Trophoblast cell (in vitro differentiated cells and primary cell): ENCODE measurements around the gene VPS4B.
"Not testable (repeated sequence)": the region's sequence is repeated elsewhere in the genome, so short reads cannot be mapped to it uniquely, and the experiment has no call there.

Experiments
- DNase-seq, 2 donors: peaks; one replicate each; pipeline ENCODE4 v3.0.0-alpha.2; 2016
- H2AFZ ChIP-seq: 2 replicates; pipeline ENCODE4 v1.6.1; 2013; ENCODE audit warnings: low read length, moderate library complexity, mild to moderate bottlenecking; ENCODE audit not compliant: insufficient read depth, poor library complexity
- H2AK5ac ChIP-seq: 2 replicates; pipeline ENCODE4 v1.6.1; 2013; ENCODE audit warnings: mild to moderate bottlenecking, low read length
- H2BK120ac ChIP-seq: 2 replicates; pipeline ENCODE4 v1.6.1; 2013; ENCODE audit warnings: low read length, mild to moderate bottlenecking, moderate library complexity; ENCODE audit not compliant: insufficient read depth, poor library complexity
- H2BK12ac ChIP-seq: 2 replicates; pipeline ENCODE4 v1.6.1; 2013; ENCODE audit warnings: mild to moderate bottlenecking, low read length, moderate library complexity
- H2BK5ac ChIP-seq: 2 replicates; pipeline ENCODE4 v1.6.1; 2013; ENCODE audit warnings: low read length, low read depth, moderate library complexity, mild to moderate bottlenecking; ENCODE audit not compliant: poor library complexity
- H3K14ac ChIP-seq: 2 replicates; pipeline ENCODE4 v1.6.1; 2013; ENCODE audit warnings: mild to moderate bottlenecking, low read length
- H3K18ac ChIP-seq: 2 replicates; pipeline ENCODE4 v1.6.1; 2013; ENCODE audit warnings: mild to moderate bottlenecking, low read length
- H3K23ac ChIP-seq: 2 replicates; pipeline ENCODE4 v1.6.1; 2013; ENCODE audit warnings: low read length
- H3K27ac ChIP-seq: 2 replicates; pipeline ENCODE4 v1.5.1; 2013; ENCODE audit warnings: low read depth, mild to moderate bottlenecking, inconsistent platforms, low read length, moderate library complexity
- H3K27me3 ChIP-seq: 2 replicates; pipeline ENCODE4 v1.6.1; 2013; ENCODE audit warnings: inconsistent platforms, mild to moderate bottlenecking, low read length, moderate library complexity; ENCODE audit not compliant: insufficient read depth
- H3K36me3 ChIP-seq, 2 experiments: 1 replicate in 1 of 2; 2 replicates in 1 of 2; pipeline ENCODE4 v1.6.1; 2013; ENCODE audit warnings: low read length in 2 of 2, mild to moderate bottlenecking in 2 of 2, moderate library complexity in 1 of 2; ENCODE audit not compliant: insufficient read depth in 2 of 2, control insufficient read depth in 1 of 2
- H3K4ac ChIP-seq: 2 replicates; pipeline ENCODE4 v1.6.1; 2013; ENCODE audit warnings: low read depth, mild to moderate bottlenecking, low read length, moderate library complexity
- H3K4me1 ChIP-seq, 2 experiments: 1 replicate in 1 of 2; 2 replicates in 1 of 2; pipeline ENCODE4 v1.6.1; 2013; ENCODE audit warnings: low read length in 2 of 2, mild to moderate bottlenecking in 2 of 2, moderate library complexity in 1 of 2; ENCODE audit not compliant: insufficient read depth in 2 of 2, control insufficient read depth in 1 of 2
- H3K4me2 ChIP-seq: 2 replicates; pipeline ENCODE4 v1.6.1; 2013; ENCODE audit warnings: inconsistent platforms, mild to moderate bottlenecking, low read length, moderate library complexity
- H3K4me3 ChIP-seq: 2 replicates; pipeline ENCODE4 v1.5.1; 2013; ENCODE audit warnings: mild to moderate bottlenecking, low read depth, low read length, inconsistent platforms
- H3K79me1 ChIP-seq: one replicate; pipeline ENCODE4 v1.6.1; 2013; ENCODE audit warnings: low read length
- H3K79me2 ChIP-seq: 2 replicates; pipeline ENCODE4 v1.6.1; 2013; ENCODE audit warnings: low read length, mild to moderate bottlenecking; ENCODE audit not compliant: control insufficient read depth, insufficient read depth, poor library complexity
- H3K9ac ChIP-seq: 2 replicates; pipeline ENCODE4 v1.6.1; 2013; ENCODE audit warnings: mild to moderate bottlenecking, low read length
- H3K9me3 ChIP-seq: 2 replicates; pipeline ENCODE4 v1.6.1; 2013; ENCODE audit warnings: low read depth, mild to moderate bottlenecking, control low read depth, inconsistent platforms, low read length; ENCODE audit not compliant: insufficient read depth
- H4K12ac ChIP-seq: 2 replicates; pipeline ENCODE4 v1.6.1; 2013; ENCODE audit warnings: low read depth, mild to moderate bottlenecking, low read length, moderate library complexity
- H4K8ac ChIP-seq: 2 replicates; pipeline ENCODE4 v1.6.1; 2013; ENCODE audit warnings: low read depth, mild to moderate bottlenecking, low read length, moderate library complexity
- H4K91ac ChIP-seq: one replicate; pipeline ENCODE4 v1.6.1; 2013; ENCODE audit warnings: low read depth, mild to moderate bottlenecking, low read length, moderate library complexity
- WGBS: extraction: QIAGEN DNeasy Blood & Tissue Kit; methylation state at CpG from one replicate; pipeline ENCODE4 v1.1.7; 2013; ENCODE audit warnings: missing lambda C conversion rate; ENCODE audit not compliant: insufficient read length, insufficient coverage; ENCODE audit errors: extremely low coverage; 5-methylcytosine and 5-hydroxymethylcytosine counted together

The VPS4B gene

GRCh38 chr18:63454497-63454896 lies 32.2 kb upstream of the VPS4B start:
- H4K91ac ChIP-seq: no peak overlapping the region
- no peak overlapping the region for H3K14ac ChIP-seq
- no peak overlapping the region for H3K4ac ChIP-seq
- H2AFZ ChIP-seq: no peak overlapping the region
- H4K12ac ChIP-seq: no peak overlapping the region
- no peak overlapping the region for H3K9ac ChIP-seq
- no peak for DNase-seq
- no peaks in the 10 kb centered on the region for H3K4me1 ChIP-seq
- H3K4me2 ChIP-seq: no peak overlapping the region
- WGBS: no CpG with 5 or more reads among the region's 8 CpGs
- no peak overlapping the region for H3K23ac ChIP-seq
- no peak overlapping the region for H2BK120ac ChIP-seq
- H2AK5ac ChIP-seq: no peak overlapping the region
- no peak overlapping the region for H4K8ac ChIP-seq
- no peaks in the 10 kb centered on the region for H3K36me3 ChIP-seq
- H2BK12ac ChIP-seq: no peak overlapping the region
- no peaks in the 10 kb centered on the region for H3K27me3 ChIP-seq
- no peak overlapping the region for H2BK5ac ChIP-seq
- no peak overlapping the region for H3K4me3 ChIP-seq
- H3K9me3 ChIP-seq: no peaks in the 10 kb centered on the region
- no peak overlapping the region for H3K27ac ChIP-seq
- no peaks in the 10 kb centered on the region for H3K79me2 ChIP-seq
- H3K18ac ChIP-seq: no peak overlapping the region
- no peaks in the 10 kb centered on the region for H3K79me1 ChIP-seq

DNA sequence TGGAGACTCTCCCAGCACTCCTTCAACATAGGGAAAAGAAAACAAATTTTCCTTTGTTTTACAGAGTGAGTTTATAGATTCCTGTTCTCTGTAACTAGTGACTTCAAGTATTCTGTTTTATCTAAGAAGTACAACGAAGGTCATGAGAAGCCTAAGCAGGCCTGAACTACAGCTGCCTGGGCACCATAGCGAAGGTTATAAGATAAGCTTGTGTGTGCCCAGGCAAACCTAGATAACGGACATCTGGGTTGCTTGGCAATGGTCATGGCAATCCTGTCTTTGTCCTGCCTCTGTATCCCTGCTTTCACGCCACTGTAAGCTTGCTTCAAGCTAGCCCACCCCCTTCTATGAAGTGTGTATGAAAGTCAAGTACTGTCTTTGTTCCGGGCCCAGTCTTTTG lies 30.5 kb upstream of the VPS4B start:
- not testable (repeated sequence) for H3K4me1 ChIP-seq, H2BK12ac ChIP-seq, H4K8ac ChIP-seq, H4K12ac ChIP-seq, H2BK120ac ChIP-seq, H3K79me1 ChIP-seq, H3K36me3 ChIP-seq, H3K14ac ChIP-seq, H3K79me2 ChIP-seq, H2AK5ac ChIP-seq, H3K4me3 ChIP-seq, H2BK5ac ChIP-seq, DNase-seq, H3K18ac ChIP-seq, H3K27ac ChIP-seq, H4K91ac ChIP-seq, H3K4me2 ChIP-seq, H3K27me3 ChIP-seq, H2AFZ ChIP-seq, H3K23ac ChIP-seq, H3K9me3 ChIP-seq, H3K4ac ChIP-seq, H3K9ac ChIP-seq
- WGBS: no CpG with 5 or more reads among the region's 5 CpGs

DNA sequence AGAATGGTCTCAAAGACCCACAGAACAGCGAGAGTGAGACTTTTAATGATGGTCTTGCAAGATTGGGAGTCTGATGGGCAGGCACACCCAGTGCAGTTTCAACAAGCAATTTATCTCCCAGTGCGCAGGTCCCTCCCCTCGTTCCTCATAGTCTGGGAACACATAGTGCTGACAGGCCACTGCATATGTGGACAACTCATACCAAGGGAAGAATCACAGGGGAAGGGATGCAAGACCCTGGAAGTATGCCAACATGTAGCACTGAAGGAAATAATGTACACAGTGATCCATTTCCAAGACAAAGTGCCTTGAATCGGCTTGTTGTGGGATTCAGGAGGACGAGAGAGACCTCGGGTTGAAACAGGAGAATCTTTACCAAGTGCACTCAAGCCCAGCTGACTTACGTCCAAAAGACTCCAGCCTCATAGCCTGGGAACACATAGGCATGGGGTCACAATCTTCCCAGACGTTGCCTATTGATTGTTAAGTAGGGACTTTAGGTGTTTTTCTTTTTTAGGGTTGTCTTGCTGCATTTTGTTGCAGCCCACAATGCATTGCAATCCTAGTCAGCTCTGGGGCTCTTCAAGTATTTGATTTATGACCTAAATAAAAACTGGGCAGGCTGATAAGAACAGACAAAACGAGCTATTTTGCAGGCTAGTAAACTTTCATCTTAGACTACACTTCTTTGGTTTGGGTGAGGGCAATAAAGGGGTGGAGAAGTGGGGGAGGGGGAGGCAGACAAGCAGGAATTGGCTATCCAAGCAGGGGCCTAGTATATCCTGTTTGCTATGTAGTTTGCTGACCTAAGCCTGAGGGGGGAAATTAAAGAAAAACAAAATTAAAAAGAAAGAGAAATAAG lies 29.8 kb upstream of the VPS4B start:
- Histone ChIP-seq H3K79me1 (no peaks in the 10 kb centered on the region), H3K14ac (no peak overlapping the region)
- WGBS: no CpG with 5 or more reads among the region's 9 CpGs

DNA sequence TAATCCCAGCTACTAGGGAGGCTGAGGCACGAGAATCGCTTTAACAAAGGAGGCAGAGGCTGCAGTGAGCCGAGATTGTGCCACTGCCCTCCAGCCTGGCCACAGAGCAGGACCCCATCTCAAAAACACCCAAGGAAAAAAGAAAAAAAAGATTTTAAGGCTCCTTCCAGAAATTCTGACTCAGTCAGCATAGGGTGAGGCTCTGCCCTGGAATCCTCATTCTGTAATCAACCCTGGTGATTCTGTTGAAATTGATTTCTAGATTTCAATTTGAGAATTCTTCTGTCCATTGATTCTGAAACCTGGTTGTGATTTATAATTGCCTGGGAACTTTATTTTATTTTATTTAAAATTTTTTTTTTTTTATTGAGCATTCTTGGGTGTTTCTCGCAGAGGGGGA lies 27.1 kb upstream of the VPS4B start:
- H2AK5ac ChIP-seq: no peak overlapping the region
- no peak overlapping the region for H2BK12ac ChIP-seq
- no peak overlapping the region for H4K91ac ChIP-seq
- H3K4ac ChIP-seq: no peak overlapping the region
- WGBS: no CpG with 5 or more reads among the region's 4 CpGs
- H3K14ac ChIP-seq: no peak overlapping the region
- H4K8ac ChIP-seq: no peak overlapping the region
- H3K23ac ChIP-seq: no peak overlapping the region
- H3K4me2 ChIP-seq: no peak overlapping the region
- H2BK120ac ChIP-seq: no peak overlapping the region
- no peak for DNase-seq
- H3K79me1 ChIP-seq: no peaks in the 10 kb centered on the region
- no peak overlapping the region for H4K12ac ChIP-seq
- H3K18ac ChIP-seq: no peak overlapping the region
- no peaks in the 10 kb centered on the region for H3K9me3 ChIP-seq
- H3K27me3 ChIP-seq: no peaks in the 10 kb centered on the region
- H2AFZ ChIP-seq: no peak overlapping the region
- no peak overlapping the region for H3K27ac ChIP-seq
- no peaks in the 10 kb centered on the region for H3K4me1 ChIP-seq
- no peaks in the 10 kb centered on the region for H3K36me3 ChIP-seq
- no peak overlapping the region for H2BK5ac ChIP-seq
- H3K79me2 ChIP-seq: no peaks in the 10 kb centered on the region
- H3K9ac ChIP-seq: no peak overlapping the region
- H3K4me3 ChIP-seq: no peak overlapping the region

More for the DNA sequence above, 29.8 kb upstream of the VPS4B start:
- Histone ChIP-seq H3K4me1 (no peaks in the 10 kb centered on the region), H3K4me2 (no peak overlapping the region), H3K18ac (no peak overlapping the region), H3K9ac (no peak overlapping the region), H3K4me3 (no peak overlapping the region), H3K23ac (no peak overlapping the region), H2BK12ac (no peak overlapping the region), H2BK5ac (no peak overlapping the region), H2AK5ac (no peak overlapping the region), H3K79me2 (no peaks in the 10 kb centered on the region), H3K36me3 (no peaks in the 10 kb centered on the region), H3K4ac (no peak overlapping the region), H2AFZ (no peak overlapping the region), H3K27me3 (no peaks in the 10 kb centered on the region), H2BK120ac (no peak overlapping the region), H3K27ac (no peak overlapping the region), H3K9me3 (no peaks in the 10 kb centered on the region), H4K8ac (no peak overlapping the region), H4K12ac (no peak overlapping the region), H4K91ac (no peak overlapping the region)
- DNase-seq: no peak
